OCI-LY3 (cell line): ENCODE results near the gene NFYC.

Experiments
- H2AFZ ChIP-seq: fragments of 200-600, 300-600 bp; shearing (Covaris generic); 2 replicates; pipeline ENCODE4 v1.6.0; 2014; ENCODE audit warnings: antibody characterized with exemption, low read depth, low read length
- H3K27ac ChIP-seq: fragments of 200-600, 300-600 bp; sonication (generic); 2 replicates; pipeline ENCODE4 v1.5.1; 2014; ENCODE audit warnings: mild to moderate bottlenecking, low read length, moderate library complexity, mixed read lengths
- H3K27me3 ChIP-seq: fragments of 200-600, 300-600 bp; sonication (generic); 2 replicates; pipeline ENCODE4 v1.6.1; 2014; ENCODE audit warnings: low read depth, low read length, mixed read lengths
- H3K36me3 ChIP-seq: fragments of 200-600, 300-600 bp; sonication (generic); replicated peaks from 2 replicates; pipeline ENCODE3; 2014; ENCODE audit warnings: low read depth, low read length, mixed read lengths
- H3K4me1 ChIP-seq: fragments of 300-600, 200-600 bp; sonication (generic); 2 replicates; pipeline ENCODE4 v1.6.1; 2014; ENCODE audit warnings: low read length, mixed read lengths
- H3K4me2 ChIP-seq: fragments of 200-600, 300-600 bp; sonication (generic); 2 replicates; pipeline ENCODE4 v1.6.1; 2014; ENCODE audit warnings: low read length, mixed read lengths
- H3K4me3 ChIP-seq: fragments of 300-600, 200-600 bp; sonication (generic); 2 replicates; pipeline ENCODE4 v1.5.1; 2014; ENCODE audit warnings: antibody characterized with exemption, mild to moderate bottlenecking, low read length, moderate library complexity
- H3K79me2 ChIP-seq: fragments of 300-600, 200-600 bp; shearing (Covaris generic); 2 replicates; pipeline ENCODE4 v1.6.1; 2014; ENCODE audit warnings: mild to moderate bottlenecking, low read length, mixed read lengths
- H3K9ac ChIP-seq: fragments of 300-600, 200-600 bp; shearing (Covaris generic); 2 replicates; pipeline ENCODE4 v1.6.0; 2014; ENCODE audit warnings: mild to moderate bottlenecking, low read length, moderate library complexity
- H3K9me3 ChIP-seq: fragments of 200-600, 300-600 bp; shearing (Covaris generic); 2 replicates; pipeline ENCODE4 v1.6.1; 2014; ENCODE audit warnings: low read length, mixed read lengths; ENCODE audit not compliant: insufficient read depth
- H4K20me1 ChIP-seq: fragments of 200-600, 300-600 bp; sonication (generic); 2 replicates; pipeline ENCODE4 v1.6.1; 2016; ENCODE audit warnings: low read length, mixed read lengths; ENCODE audit not compliant: insufficient read depth
- CTCF ChIP-seq: fragments of 200-600, 300-600 bp; sonication (generic); IDR thresholded peaks from 2 replicates; pipeline ENCODE4 v1.5.1; 2014; ENCODE audit warnings: antibody characterized with exemption, low read length, low read depth
- EZH2phosphoT487 ChIP-seq: fragments of 200-600 bp; shearing (Covaris generic); IDR thresholded peaks from 2 replicates; pipeline ENCODE4 v1.6.1; 2018; ENCODE audit warnings: antibody characterized with exemption, mixed run types, low read depth

Gene NFYC

DNA sequence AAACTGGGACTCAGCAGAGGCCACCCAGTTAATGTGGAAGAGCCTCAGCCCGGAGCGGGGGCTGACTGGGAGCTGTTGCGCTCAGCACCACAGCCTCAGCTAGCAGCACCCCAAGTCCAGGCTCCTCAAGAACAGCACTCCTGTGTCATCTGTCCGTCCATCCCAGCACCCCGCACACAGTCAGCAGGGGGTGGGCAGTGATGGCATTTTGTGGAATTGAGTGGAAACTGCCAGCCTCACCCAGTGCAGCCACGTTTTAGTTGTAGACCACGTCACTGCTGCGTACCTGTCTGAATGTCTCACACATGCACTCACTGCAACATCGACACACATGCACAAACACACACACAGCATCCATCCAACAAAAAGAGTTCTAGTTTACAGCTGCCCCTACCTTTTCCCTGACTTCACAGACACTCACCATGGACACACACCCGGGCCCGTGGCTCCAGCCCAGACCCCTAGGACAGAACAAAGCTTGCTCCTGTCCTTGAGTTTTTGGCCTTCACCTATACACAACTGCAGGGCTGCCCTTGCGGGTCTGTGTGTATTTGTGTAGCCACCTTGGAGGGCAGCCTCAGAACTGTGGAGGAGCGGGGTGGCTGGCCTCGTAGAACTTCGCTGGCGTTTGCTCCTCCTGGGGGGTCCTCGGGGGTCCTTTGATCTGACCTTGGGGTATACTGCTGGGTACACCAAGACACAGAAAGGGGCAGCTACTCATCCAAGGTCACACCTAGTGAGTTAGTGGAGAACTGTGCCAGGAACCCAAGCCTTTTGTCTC, 97.2 kb downstream of the NFYC start:
- Histone ChIP-seq H3K4me2 (no peak overlapping the region), H3K27ac (no peak overlapping the region), H3K36me3 (no peaks in the 10 kb centered on the region), H4K20me1 (no peaks in the 10 kb centered on the region), H3K4me1 (peaks cover 6% of the 10 kb centered on the region), H3K27me3 (no peaks in the 10 kb centered on the region), H3K9ac (no peak overlapping the region), H3K9me3 (no peaks in the 10 kb centered on the region), H3K4me3 (no peak overlapping the region), H3K79me2 (peaks cover 4% of the 10 kb centered on the region; the same call in 1 of the 2 replicates), H2AFZ (no peak overlapping the region)
- TF ChIP-seq CTCF (no peak), EZH2phosphoT487 (no peak)

DNA sequence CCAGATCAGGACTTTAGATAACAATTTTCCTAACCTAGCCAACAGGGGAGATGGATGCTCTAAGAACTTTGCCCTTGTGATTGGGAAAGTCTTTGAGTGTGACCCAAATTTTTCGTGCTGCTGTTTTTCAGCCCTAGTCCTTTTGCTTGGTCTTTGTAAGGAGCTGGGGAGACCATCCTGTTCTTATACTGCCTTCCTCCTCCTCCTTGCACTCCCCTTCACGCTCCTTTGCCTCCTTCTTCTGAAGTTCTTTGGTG, 97.8 kb downstream of the NFYC start:
- no peak for TF ChIP-seq EZH2phosphoT487
- TF ChIP-seq CTCF: no peak
- Histone ChIP-seq H3K9me3 (no peaks in the 10 kb centered on the region), H3K27me3 (no peaks in the 10 kb centered on the region), H3K4me1 (peaks cover 8% of the 10 kb centered on the region), H3K9ac (no peak overlapping the region), H3K4me3 (no peak overlapping the region), H2AFZ (no peak overlapping the region), H3K4me2 (no peak overlapping the region), H3K27ac (no peak overlapping the region), H4K20me1 (no peaks in the 10 kb centered on the region), H3K79me2 (peaks cover 4% of the 10 kb centered on the region; the same call in 1 of the 2 replicates), H3K36me3 (no peaks in the 10 kb centered on the region)

- H2AFZ ChIP-seq: no peak overlapping the region
- peaks cover 2% of the 10 kb centered on the region; the same call in 1 of the 2 replicates for H3K79me2 ChIP-seq
- no peak overlapping the region for H3K4me3 ChIP-seq
- no peaks in the 10 kb centered on the region for H3K27me3 ChIP-seq
- TF ChIP-seq EZH2phosphoT487 (no peak), CTCF (no peak)
- no peak overlapping the region for H3K4me2 ChIP-seq
- H4K20me1 ChIP-seq: no peaks in the 10 kb centered on the region
- no peaks in the 10 kb centered on the region for H3K36me3 ChIP-seq
- H3K27ac ChIP-seq: no peak overlapping the region
- H3K9ac ChIP-seq: no peak overlapping the region
- peaks cover 9% of the 10 kb centered on the region for H3K4me1 ChIP-seq
- no peaks in the 10 kb centered on the region for H3K9me3 ChIP-seq
Observed at GRCh38 chr1:40789661-40790430, 98.3 kb downstream of the NFYC start.

DNA sequence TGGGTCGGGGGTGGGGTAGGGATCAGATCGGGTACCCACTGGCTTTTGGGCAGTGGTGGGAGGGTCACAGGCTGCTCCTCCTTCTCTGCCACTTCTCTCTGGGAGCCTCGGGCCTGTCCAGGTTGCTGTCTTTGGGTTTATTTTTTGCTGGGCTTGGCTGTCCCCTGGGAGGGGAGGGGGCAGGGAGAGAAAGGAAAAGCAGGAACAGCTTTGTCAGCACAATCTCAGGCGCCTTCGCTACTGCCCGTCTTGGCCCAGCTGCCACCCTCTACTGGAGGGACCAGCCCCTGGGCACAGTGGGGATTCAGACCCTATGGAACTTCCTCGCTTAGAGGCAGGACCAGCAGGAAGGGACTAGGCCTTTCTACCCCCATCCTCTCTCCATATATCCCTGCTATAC, 100.5 kb downstream of the NFYC start:
- Histone ChIP-seq H2AFZ (no peak overlapping the region), H3K27me3 (no peaks in the 10 kb centered on the region), H3K27ac (no peak overlapping the region), H3K4me3 (no peak overlapping the region), H3K79me2 (no peaks in the 10 kb centered on the region), H3K4me2 (no peak overlapping the region), H3K36me3 (no peaks in the 10 kb centered on the region), H3K4me1 (peaks cover 26% of the 10 kb centered on the region), H3K9me3 (no peaks in the 10 kb centered on the region), H3K9ac (no peak overlapping the region), H4K20me1 (no peaks in the 10 kb centered on the region)
- TF ChIP-seq EZH2phosphoT487 (no peak), CTCF (no peak)
